Measurements from ENCODE around the gene BACE2. TPM values are rescaled to one million over a fixed set of nuclear protein-coding genes. Genes with fewer than 3 reads are reported as not detected.

Gene BACE2
- total RNA-seq, 1 donor from 2014 or later, result 82.8 TPM

GRCh38 chr21:41246808-41247207 lies 78.8 kb downstream of the BACE2 start:
- Histone ChIP-seq H3K4me3 (ENCODE audit: low read depth, low read length) (no peak overlapping the region), H3K36me3 (ENCODE audit: control insufficient read depth, insufficient read depth, low read length) (no peaks in the 10 kb centered on the region), H3K27me3 (ENCODE audit: control insufficient read depth, insufficient read depth, low read length) (no peaks in the 10 kb centered on the region)
- TF ChIP-seq CTCF (IDR thresholded peaks at IDR 0.05; ENCODE audit: insufficient read depth, low read length, poor library complexity, severe bottlenecking), result no peak
- DNase-seq (ENCODE audit: low read depth), result no peak

- Histone ChIP-seq H3K27me3 (ENCODE audit: control insufficient read depth, insufficient read depth, low read length) (no peaks in the 10 kb centered on the region), H3K36me3 (ENCODE audit: control insufficient read depth, insufficient read depth, low read length) (no peaks in the 10 kb centered on the region), H3K4me3 (ENCODE audit: low read depth, low read length) (no peak overlapping the region)
- TF ChIP-seq CTCF (IDR thresholded peaks at IDR 0.05; ENCODE audit: insufficient read depth, low read length, poor library complexity, severe bottlenecking), result no peak
- DNase-seq (ENCODE audit: low read depth), result no peak
These were observed 79.9 kb downstream of the BACE2 start for GRCh38 chr21:41247561-41248545.

- H3K36me3 ChIP-seq (ENCODE audit: control insufficient read depth, insufficient read depth, low read length), result no peaks in the 10 kb centered on the region
- no peaks in the 10 kb centered on the region for H3K27me3 ChIP-seq (ENCODE audit: control insufficient read depth, insufficient read depth, low read length)
- H3K4me3 ChIP-seq (ENCODE audit: low read depth, low read length), result no peak overlapping the region
- DNase-seq (ENCODE audit: low read depth), result no peak
- no peak for TF ChIP-seq CTCF (IDR thresholded peaks at IDR 0.05; ENCODE audit: insufficient read depth, low read length, poor library complexity, severe bottlenecking)
These were observed 81.5 kb downstream of the BACE2 start for GRCh38 chr21:41249476-41249875.

GRCh38 chr21:41250519-41250918 lies 82.6 kb downstream of the BACE2 start:
- no peak for TF ChIP-seq CTCF (IDR thresholded peaks at IDR 0.05; ENCODE audit: insufficient read depth, low read length, poor library complexity, severe bottlenecking)
- Histone ChIP-seq H3K27me3 (ENCODE audit: control insufficient read depth, insufficient read depth, low read length) (no peaks in the 10 kb centered on the region), H3K4me3 (ENCODE audit: low read depth, low read length) (no peak overlapping the region), H3K36me3 (ENCODE audit: control insufficient read depth, insufficient read depth, low read length) (peaks cover 2% of the 10 kb centered on the region)
- DNase-seq (ENCODE audit: low read depth), result no peak

- no peak overlapping the region for H3K4me3 ChIP-seq (ENCODE audit: low read depth, low read length)
These were observed 84.1 kb downstream of the BACE2 start for GRCh38 chr21:41251961-41252642.

More at GRCh38 chr21:41251961-41252642, 84.1 kb downstream of the BACE2 start:
- no peak for DNase-seq (ENCODE audit: low read depth)
- TF ChIP-seq CTCF (IDR thresholded peaks at IDR 0.05; ENCODE audit: insufficient read depth, low read length, poor library complexity, severe bottlenecking), result no peak
- peaks cover 2% of the 10 kb centered on the region for H3K36me3 ChIP-seq (ENCODE audit: control insufficient read depth, insufficient read depth, low read length)
- H3K27me3 ChIP-seq (ENCODE audit: control insufficient read depth, insufficient read depth, low read length), result no peaks in the 10 kb centered on the region

Data from kidney epithelial cell (primary cell).